CD4-positive, alpha-beta T cell treated with Interleukin-17A for 1 hour (primary cell): Measurements from ENCODE around the gene SAFB.

Source experiments
- DNase-seq: peaks from one replicate; pipeline ENCODE4 v3.0.0-alpha.2; 2020

The SAFB gene

GRCh38 chr19:5628919-5629481 is 6.1 kb downstream of the SAFB start:
- DNase-seq: no peak

GRCh38 chr19:5631567-5632240 is 8.8 kb downstream of the SAFB start:
- DNase-seq: no peak

GRCh38 chr19:5632241-5632612 is 9.3 kb downstream of the SAFB start:
- no peak for DNase-seq

- DNase-seq: no peak
Observed at GRCh38 chr19:5632657-5633056, 9.8 kb downstream of the SAFB start.

- DNase-seq: no peak
Observed at GRCh38 chr19:5635427-5635826, 12.5 kb downstream of the SAFB start.

- no peak for DNase-seq
Observed at GRCh38 chr19:5637971-5638370, 15.1 kb downstream of the SAFB start.

GRCh38 chr19:5641171-5641570 is 18.3 kb downstream of the SAFB start:
- no peak for DNase-seq

GRCh38 chr19:5642204-5642603 is 19.3 kb downstream of the SAFB start:
- DNase-seq: no peak

- no peak for DNase-seq
Observed at GRCh38 chr19:5643060-5643459, 20.2 kb downstream of the SAFB start.

- no peak for DNase-seq
Observed at GRCh38 chr19:5644037-5644436, 21.2 kb downstream of the SAFB start.

- no peak for DNase-seq
Observed at GRCh38 chr19:5645409-5645808, 22.5 kb downstream of the SAFB start.

- no peak for DNase-seq
Observed at GRCh38 chr19:5646703-5647102, 23.8 kb downstream of the SAFB start.

- DNase-seq: no peak
Observed at GRCh38 chr19:5648464-5648863, 25.6 kb downstream of the SAFB start.

- no peak for DNase-seq
Observed at GRCh38 chr19:5651361-5651760, 28.5 kb downstream of the SAFB start.

GRCh38 chr19:5652261-5652660 is 29.4 kb downstream of the SAFB start:
- DNase-seq: no peak

- no peak for DNase-seq
Observed at GRCh38 chr19:5654931-5655330, 32.0 kb downstream of the SAFB start.

GRCh38 chr19:5655412-5655811 is 32.5 kb downstream of the SAFB start:
- no peak for DNase-seq

- DNase-seq: no peak
Observed at GRCh38 chr19:5661483-5661882, 38.6 kb downstream of the SAFB start.

GRCh38 chr19:5663904-5664303 is 41.0 kb downstream of the SAFB start:
- DNase-seq: no peak

GRCh38 chr19:5664515-5664914 is 41.6 kb downstream of the SAFB start:
- DNase-seq: no peak

GRCh38 chr19:5665781-5666513 is 43.1 kb downstream of the SAFB start:
- DNase-seq: no peak

- DNase-seq: no peak
Observed at GRCh38 chr19:5666921-5667610, 44.2 kb downstream of the SAFB start.

GRCh38 chr19:5667751-5668271 is 44.9 kb downstream of the SAFB start:
- no peak for DNase-seq

- DNase-seq: no peak
Observed at GRCh38 chr19:5669212-5669611, 46.3 kb downstream of the SAFB start.
